GM21825 (cell line): ENCODE results near the gene CACTIN.

Experiments used
- ATAC-seq: cut with Tn5 transposase; IDR thresholded peaks from one replicate; pipeline ENCODE4 v1.9.1; 2021; ENCODE audit warnings: mild to moderate bottlenecking, moderate library complexity; ENCODE audit not compliant: unreplicated experiment

The CACTIN gene

DNA sequence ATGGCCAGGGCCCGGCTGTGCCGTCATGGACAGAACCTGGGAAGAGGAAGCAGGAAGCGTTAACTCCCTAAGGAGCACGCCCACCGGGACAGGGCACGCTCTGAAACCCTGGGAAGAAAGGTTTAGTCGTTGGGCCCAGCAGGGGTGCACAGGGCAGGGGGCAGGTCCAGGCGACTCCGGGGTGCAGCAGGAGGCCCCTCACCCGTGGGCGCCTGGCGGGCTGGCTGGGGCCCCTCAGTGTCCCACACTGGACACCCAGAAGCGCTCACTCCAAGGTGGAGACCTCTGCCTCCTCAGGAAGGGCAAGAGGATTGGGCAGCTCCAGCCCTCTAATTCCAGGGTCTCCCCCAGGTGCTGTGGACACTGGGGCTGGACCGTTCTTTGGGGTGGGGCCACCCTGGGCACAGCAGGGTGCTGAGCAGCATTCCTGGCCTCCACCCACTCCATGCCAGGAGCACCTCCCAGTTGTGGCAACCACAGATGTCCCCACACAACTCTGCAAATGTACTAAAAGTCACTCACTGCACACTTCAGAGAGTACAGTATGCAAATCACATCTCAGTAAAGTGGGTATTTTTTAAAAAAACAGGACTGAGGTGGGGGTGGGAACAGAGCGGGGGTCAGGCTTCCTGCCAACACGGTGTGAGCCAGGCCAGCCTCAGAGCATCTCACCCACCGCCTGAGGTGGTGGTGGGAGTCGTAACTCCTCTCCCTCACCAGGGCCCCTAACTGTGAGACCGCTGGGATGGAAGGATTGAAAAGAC, 38.5 kb upstream of the CACTIN start:
- ATAC-seq = no peak

DNA sequence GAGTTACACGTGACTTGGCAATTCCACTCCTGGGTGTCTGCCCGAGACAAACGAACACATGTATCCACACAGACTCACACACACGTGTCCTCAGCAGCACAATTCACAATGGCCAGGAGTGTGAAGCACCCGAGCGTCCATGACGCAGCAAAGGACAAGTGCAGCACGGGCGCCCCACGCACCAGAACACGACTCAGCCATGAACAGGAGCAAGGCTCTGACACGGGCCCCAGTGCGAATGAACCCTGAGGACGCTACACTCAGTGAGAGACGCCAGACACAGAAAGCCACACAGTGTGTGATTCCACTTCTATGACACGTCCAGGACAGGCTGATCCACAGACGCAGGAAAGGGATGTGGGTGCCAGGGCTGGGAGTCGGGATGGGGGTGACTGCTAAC, 37.2 kb upstream of the CACTIN start:
- ATAC-seq = no peak

DNA sequence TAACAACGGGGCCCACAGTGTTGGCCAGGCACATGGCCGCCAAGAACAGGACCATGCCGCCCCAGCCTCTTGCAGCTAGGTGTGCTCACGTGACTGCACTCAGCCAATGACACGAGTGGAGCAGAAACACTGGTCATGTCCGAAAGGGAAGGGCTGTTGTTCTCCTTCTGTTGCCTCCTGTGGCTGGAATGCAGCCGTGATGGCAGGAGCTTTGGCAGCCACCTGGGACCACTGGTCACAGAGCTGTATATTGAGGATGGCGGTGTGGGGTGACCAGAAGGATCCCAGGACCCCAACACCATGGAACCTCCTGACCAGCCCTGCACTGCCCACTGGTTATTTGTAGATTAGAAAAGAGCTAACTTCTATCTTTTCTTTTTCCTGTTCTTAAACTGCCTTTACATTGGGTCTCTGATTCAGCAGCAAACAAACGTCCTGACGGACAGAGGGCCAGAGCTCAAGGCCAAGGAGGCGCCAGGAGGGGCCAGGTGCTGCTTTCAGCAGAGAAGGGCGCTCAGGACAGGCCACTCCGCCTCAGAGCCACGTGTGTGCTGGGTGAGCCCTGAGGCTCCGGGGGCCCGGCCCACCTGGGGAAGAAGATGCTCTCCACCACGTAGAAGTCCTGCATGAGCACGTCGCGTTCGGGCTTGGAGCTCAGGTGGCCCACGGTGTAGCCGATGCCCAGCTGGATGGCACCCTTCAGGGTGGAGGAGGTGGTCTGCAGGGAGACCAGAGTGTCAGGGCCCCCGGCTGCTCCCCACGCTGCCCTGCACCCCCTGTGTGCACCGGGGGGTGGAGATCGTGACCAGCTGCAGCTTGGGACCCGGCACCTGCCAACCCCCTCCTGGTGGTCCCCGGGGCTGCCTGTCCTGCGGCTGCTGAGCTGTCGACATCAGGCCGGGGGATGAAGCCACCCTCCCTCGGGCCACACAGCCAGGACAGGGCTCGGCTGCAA, 35.0 kb upstream of the CACTIN start:
- ATAC-seq = no peak

DNA sequence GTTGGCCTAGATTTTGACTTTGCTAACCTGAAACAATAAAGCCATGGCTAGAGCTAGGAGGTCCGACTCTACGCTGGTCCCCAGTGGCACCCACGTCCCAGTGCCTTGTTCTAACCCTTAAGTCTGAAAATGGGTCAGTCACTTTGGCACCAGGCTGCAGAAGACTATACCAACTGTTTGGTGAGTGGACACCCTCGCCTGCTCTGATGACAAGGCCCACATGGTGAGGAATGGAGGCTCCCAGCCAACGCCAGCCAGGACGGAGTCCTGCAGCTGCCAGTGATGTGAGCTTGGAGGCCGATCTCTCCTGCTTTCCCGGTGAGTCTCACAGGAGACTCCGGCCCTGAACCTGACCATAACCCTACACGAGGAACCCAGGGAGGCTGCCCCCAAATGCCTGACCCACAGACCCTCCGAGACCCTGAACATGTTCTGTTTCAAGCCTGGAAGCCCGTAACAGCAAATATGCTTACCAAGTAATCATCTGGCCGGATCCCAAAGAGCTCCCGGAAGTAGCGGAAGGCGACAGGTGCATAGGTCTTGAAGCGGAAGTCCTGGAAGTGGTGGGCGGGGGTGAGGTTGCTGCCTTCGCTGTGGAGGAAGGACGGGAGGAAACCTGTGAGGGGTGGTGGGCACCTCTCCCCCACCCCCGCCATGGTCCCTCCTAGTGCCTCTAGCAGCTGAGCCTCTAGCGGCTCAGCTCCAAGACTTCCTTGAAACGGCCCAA, 34.1 kb upstream of the CACTIN start:
- no peak for ATAC-seq

DNA sequence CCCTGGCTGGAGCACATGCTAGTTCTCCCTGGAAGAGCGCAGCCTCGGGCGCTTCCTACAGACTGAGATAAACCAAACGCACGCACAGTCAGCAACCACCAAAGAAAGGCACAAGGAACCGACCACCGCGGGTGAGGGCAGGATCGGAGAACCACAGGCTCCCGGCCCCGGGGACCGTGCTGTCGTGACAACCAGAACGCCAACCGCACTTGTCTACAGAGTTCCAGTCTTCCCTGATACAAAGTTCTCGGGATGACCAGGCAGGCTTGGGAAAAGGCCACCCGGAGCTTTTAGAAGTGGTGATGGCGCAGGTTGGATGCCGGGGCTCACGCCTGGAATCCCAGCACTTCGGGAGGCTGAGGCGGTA, 33.1 kb upstream of the CACTIN start:
- ATAC-seq = no peak

DNA sequence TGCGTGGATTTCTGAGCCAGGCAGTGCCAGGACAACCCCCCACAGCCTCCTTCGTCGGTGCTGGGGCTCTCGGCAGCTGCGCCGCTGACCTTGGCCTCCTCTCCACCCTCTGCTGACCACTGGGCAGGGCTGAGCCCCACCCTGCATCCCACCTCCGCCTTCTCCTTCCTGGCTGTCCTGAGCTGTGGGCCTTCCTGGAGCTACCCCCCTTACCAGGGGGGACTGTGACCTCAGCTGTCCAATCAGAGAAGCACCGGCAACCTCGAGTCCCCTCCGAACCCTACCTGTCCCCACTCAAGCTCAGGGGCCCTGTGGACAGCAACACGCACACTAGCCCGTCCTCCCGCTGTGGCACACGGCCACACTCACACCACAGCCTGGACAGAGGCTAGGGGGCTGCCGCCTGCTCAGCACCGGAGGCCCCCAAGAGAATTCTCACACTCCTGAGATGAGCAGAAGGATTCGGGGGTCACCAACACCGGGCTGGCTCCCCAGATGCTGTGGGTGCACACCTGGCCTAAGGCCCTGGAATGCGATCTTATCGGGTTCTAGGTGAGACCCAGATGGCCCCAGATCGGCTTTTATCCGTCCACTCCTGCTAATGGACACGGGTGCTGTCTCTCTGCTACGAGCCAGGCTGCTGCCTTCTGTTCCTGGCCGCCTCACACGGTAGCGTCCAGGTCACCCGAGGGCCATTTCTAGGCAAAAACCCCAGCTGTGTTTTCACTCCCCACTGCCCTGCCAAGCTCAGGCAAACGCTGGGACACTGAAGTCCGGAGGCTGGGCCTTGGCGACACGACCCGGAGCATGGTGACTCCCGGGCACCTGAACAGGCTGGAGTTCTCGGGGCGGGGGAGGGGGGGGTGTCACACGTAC, 32.5 kb upstream of the CACTIN start:
- ATAC-seq = no peak

DNA sequence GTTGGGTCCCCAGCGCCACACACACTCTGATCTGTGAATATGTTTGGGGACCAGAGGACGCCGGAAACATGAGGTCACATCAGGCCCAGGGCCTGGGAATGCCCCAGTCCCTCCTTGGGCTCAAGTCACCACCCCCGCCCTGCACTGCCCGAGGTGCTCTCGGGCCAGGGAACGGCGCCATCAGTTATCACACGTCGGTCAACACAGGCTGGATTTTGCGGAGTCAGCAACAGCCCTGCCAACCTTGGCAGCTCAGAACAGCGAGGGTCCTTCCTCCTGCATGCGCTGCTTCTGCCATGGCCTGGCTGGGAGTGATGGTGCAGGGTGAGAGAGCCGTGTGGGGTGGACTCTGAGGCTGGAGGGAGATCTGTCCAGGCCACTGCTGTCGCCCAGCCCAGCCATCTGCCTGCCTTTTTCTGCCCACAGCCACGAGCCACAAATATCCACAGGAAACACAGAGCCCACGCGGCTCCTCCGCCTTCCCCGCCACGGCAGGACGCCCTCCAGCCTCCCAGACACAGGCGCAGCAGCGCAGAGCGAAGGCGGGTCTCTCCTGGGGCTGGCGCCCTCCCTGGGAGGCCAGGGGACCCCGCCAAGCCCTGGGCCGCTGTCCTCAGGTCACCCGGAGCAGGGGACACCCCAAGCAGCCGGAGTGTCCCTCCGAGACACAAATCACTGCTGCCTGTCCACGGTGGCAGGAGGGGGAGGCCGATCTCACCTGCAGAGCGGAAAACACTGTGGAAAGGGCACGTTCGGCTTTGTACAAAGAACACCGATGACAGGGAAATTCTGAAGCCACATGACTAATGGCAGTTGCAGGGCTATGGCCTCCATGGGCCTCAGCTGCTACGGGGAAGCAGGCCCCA, 31.6 kb upstream of the CACTIN start:
- ATAC-seq = no peak

DNA sequence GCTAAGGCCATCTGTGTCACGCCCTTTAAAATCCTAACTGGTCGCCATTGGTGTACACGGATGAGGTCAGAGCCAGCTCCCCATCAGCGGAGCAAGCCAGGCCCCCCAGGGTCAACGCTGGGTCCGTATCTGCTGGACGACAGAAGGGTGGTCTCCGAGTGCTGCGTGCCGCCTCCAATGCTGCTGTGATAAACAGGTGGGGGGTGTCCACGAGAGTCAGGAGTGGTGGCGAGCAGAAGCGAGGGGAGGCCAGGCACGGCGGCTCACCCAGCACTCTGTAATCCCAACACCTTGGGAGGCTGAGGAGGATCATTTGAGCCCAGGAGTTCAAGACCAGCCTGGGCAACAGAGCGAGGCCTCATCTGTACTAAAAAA, 30.8 kb upstream of the CACTIN start:
- ATAC-seq = no peak

DNA sequence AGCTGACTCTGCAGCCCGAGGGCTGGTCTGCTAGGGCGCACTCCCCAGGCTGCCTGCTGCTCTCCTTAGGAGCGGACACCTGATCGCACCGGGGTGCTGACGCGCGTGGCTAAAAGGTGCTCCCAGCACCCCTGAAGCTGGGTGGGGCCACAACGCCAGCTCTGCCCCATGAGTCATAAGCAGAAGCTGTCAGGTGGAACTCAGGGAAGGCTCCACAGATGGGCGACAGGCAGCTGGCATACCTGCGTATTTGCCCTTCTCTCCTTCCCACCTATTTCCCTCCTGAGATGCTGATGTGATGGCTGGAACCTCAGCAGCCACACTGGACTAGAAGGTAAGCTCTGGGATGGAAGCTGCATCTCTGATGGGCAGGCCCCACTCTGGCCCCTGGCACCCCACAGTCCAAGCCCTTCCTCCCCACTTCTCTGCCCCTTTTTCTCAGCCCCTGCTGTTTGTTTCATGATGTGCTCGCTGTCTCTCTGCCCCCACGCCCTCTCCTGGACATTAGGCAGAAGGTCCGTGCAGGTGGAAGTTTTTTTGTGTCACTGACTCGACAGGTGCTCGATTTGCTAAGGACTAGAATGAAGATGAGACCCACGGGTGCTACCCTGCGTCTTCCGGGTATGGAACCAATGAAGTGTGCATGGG, 30.3 kb upstream of the CACTIN start:
- ATAC-seq = no peak

DNA sequence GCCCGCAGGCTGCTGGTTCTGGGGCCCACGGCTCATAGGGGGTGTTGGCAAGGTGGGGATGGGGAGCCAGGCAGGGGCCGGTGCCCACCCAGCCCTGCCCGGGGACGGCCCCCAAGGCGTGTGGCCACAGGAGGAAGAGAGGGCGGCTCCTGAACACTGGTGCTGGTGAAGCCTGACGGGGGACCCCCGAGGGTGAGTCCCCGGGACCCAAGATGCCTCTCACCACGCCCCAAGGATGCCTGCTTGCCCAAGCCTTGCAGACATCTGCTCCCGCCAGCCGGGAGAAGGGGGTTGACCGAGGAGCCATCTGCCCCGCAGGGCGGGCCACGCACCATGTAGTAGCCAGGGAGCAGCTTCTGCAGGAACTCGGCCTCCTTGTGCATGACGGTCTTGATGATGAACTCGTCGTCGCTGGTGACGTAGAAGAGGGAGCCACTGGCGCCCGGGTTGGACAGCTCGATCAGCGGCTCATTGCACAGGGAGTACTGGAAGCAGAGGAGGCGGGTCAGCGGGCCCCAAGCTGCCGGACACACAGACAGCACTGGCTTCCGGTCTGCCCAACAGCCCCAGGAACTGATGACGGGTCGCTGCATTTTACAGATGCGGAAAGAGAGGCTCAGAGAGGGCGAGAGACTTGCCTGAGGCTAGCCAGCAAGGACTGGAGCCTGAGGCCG, 29.6 kb upstream of the CACTIN start:
- no peak for ATAC-seq

DNA sequence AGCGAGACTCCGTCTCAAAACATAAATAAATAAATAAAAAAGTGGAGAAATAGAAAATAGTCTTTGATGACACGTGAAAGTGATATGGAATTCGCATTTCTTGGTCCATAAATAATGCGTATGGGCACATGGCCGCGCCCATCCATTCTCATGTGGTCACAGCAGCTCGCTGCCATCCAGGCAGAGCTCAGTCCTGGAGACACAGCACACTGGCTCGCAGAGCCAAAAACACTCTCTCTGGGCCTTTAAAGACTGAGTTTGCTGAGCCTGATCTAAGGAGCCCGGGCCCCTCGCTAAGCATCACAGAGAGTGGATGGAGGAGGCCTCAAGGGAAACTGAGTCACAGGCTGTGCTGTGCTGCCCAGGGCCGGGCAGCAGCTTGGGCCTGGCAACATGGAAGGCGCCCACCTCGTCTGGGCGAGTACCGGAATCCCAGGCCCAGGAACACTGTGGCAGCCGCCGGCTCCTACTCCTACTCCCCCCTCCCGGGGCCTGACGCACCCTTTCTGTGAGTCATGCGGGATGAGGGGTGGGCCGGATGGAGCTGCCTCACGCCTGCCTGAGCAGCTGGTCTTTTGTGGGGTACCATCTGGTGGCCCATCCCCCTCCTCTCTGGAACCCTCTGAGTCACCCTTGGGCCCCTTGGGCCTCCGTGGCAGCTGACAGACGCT, 28.9 kb upstream of the CACTIN start:
- ATAC-seq = no peak

DNA sequence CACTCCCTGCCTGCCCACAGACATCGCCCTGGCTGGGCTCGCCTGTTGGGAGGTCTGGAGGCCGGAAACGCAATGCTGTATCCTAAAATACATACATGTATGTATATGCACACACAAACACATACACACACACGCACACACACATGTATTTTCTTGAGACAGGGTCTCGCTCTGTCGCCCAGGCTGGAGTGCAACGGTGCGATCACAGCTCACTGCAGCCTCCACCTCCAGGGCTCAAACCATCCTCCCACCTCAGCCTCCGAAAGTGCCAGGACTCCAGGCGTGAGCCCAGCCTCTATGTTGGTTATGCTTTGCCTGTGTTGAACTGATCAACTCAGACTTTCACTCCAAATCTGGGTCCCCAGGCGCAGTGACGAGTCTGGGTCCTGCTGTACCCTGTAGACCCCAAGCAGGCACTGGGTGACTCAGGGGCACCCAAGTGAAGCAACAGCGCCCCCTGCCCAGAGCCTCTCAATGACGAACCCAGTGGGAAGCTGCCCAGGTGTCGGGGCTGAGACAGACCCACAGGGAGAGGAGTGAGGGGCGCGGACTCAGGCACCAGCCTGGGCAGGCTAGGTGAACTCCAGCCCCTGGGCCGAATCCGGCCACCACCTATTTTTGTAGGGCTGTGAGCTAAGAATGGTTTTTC, 27.4 kb upstream of the CACTIN start:
- ATAC-seq = no peak

DNA sequence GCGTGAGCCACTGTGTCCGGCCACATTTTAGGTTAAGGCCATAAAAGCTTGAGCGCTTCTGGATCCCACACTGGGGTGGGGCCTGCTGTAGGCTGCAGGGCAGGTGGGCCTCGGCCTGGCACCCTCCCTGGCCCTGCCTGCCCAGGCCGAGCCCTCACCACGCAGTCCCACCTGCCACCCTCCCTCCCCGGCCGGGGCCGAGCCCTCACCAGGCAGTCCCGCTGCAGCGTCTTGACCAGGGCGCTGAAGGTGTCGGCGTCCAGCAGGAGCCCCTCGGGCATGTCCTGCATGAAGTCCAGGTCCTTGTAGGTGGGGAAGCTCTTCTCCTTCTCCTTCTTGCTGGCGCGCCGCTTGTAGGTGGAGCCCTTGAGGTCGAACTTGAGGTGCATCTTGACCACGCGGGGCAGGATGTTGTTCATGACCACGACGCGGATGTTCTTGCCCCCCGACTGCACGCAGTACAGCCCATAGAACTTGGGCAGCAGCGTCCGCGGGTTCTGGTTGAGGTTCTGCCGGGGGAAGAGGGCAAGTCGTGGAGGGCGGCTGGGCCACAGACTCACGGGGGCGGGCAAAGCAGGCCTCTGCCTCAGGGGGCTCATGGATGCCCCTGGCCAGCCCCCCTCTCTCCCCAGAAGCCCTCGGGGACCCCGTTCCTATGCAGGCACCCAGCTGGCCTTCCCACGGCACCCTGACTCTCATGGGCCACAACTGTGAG, 26.6 kb upstream of the CACTIN start:
- no peak for ATAC-seq

DNA sequence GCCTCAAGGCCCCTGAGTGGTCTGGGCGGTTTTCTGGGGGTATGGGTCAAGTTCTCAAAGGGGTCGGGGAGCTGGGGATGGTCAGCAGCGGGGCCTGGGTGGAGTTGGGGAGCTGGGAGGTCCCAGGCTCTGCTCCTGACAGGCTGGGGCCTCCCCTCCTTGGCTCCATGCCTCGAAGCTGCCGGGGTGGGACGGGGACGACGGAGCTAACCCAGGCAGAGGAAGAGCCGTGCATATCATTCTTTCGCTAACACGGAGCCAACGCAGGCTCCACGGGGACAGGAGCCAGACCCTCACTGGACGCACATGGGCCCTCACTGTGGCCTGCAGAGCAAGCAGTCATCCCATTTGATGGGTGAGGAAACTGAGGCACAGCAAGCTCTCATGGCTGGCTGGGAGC, 25.8 kb upstream of the CACTIN start:
- ATAC-seq = no peak

DNA sequence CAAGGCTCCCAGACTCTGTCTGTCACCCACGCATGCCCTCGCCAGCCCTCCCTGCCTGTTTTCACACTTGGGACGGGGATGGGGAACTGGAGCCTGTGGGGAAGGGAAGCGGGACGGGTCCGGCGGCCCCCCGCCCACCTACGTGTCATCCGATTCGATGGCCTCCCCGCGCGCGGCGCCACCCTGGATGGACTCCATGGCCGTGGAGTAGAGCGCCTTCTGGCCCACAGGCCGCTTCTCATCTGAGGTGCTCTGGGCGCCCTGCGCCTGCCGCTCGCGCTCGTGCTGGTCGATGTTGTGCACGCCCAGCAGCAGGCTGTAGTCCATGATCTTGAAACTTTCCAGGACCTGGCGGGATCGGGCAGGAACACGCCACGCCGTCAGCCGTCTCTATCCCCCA, 25.1 kb upstream of the CACTIN start:
- no peak for ATAC-seq

DNA sequence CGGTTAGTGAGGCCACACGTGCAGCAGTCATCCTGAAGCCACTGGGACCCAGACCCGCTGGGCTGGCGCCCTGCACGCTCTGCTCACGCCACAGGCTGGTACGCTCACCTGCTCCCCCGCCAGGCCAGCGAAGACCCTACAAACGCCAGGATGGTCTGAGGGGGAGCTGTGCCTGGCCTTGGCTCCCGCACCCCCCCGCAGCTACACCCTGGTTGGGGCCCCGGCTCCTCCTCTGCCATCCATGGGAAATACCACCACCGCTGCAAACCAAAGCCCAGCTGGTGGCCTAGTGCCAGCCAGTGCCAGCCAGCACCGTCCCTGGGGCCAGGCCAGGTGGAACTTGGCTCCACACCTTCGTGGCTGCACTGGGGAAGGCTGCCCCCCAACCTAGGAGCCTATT, 23.3 kb upstream of the CACTIN start:
- no peak for ATAC-seq
